GM18505 (cell line): Measurements from ENCODE around the gene GYS2.

Experiments used
- ATAC-seq: cut with Tn5 transposase; IDR thresholded peaks from one replicate; pipeline ENCODE4 v1.9.1; 2021; ENCODE audit not compliant: unreplicated experiment
- POLR2A ChIP-seq: IDR thresholded peaks from 4 replicates; pipeline ENCODE4 v1.6.1; 2011; ENCODE audit warnings: borderline replicate concordance; ENCODE audit not compliant: insufficient read depth, insufficient read length; ENCODE audit errors: extremely low read depth

Gene GYS2

DNA sequence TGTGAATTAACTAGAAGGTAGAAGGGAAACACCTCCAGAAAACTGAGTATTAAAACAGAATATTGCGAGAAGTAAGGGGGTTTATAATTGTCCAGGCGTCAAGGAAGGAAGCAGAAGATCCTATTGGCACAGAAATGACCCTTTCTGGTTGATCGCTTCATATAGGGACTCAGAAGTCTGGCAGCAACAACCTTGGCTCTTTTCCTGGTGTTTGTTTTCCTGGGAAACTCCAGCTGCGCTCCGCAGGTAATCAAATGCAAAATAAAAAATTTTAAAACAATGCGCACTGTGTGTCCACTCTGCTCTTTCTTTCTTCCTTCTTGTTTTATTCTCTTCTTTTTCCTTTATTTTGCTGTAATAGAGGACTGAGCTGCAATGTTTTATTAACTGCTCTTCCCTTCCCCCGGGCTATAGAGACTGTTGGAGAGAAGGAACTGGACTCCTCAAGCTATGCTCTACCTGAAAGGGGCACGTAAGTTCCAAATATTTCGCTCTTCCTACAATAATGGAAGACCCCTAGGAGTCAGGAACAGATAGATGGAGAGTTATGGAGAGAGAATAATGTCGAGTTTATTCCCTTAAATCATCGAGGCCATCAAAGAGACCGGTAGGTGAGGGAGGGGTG lies 77.8 kb downstream of the GYS2 start:
- no peak for ATAC-seq
- no peak for TF ChIP-seq POLR2A

DNA sequence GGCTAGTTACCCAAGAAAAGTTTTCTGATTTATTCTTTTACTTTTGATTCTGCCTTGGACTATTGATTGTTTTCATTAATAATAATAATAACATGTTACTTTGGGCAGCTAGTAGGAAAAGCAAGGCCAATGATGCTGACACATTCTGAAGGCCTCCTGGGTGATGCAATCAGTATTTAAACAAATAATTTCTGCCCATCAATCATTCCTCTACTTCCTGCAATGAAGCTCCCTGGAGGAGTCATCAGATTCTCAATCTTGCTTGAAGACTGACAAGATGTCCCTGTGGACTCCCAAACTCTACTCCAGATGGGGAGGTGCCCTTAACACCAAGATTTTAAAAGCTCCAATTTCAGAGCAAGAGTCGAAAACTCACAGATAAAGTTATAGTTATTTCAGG lies 78.6 kb downstream of the GYS2 start, which contains the start of gene SPX:
SPX (plus strand) TSS at position 244 of the 400 bp plus-strand sequence. CDS start 177 bp downstream, outside the sequence.
- TF ChIP-seq POLR2A = no peak
- no peak for ATAC-seq

DNA sequence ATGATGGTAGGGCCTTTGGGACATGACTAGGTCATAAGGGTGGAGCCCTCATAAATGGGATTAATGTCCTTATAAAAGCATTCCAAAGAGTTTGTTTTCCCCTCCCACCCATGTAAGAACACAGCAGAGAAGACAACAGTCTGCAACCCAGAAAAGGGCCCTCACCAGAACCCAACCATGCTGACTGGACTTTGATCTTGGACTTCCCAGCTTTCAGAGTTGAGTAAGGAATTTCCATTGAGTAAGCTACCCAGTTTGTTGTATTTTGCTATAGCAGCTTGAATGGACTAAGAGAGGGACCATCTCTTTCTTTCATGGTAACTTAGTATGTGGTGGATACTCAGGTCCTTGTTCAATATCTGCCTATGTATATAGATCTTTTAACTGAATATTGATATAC lies 81.5 kb downstream of the GYS2 start:
- TF ChIP-seq POLR2A = no peak
- no peak for ATAC-seq

DNA sequence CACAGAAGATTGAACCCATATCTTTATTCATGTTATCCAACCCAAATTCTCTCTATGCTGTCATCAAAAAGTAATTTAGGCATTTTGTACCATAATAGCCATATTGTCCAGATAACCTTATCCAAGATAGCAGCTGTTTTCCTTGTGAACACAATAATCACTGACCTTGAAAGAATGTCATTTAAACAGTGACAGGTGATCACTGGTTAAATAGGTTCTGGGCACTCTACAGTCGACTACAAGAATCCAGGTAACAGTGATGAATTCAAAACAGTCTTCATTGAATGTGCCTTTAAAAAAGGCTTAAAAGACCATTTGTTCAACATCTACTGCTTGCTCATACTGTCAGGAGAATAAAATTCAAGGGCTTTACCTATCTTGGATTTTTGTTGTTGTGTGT lies 83.1 kb downstream of the GYS2 start:
- no peak for ATAC-seq

DNA sequence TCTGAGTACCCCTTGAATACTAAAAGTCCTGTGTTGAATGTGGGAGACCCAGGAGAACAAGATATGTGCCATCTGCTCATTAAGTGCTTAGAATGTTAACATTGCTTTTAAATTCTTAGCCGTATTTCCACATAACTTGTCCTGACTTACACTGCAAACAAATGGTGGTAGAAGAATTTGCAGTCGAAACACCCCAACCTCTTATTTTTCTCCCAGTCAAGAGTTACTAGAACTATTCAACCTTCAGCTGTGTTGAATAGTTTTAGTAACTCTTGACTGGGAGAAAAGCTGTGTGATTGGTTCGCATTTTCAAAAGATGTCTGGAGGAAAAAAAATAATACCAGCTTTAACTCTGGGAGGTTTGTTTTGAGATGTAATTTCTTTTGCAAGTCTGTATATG lies 86.2 kb downstream of the GYS2 start:
- ATAC-seq = no peak
- no peak for TF ChIP-seq POLR2A

More for the DNA sequence above, 83.1 kb downstream of the GYS2 start:
- no peak for TF ChIP-seq POLR2A

DNA sequence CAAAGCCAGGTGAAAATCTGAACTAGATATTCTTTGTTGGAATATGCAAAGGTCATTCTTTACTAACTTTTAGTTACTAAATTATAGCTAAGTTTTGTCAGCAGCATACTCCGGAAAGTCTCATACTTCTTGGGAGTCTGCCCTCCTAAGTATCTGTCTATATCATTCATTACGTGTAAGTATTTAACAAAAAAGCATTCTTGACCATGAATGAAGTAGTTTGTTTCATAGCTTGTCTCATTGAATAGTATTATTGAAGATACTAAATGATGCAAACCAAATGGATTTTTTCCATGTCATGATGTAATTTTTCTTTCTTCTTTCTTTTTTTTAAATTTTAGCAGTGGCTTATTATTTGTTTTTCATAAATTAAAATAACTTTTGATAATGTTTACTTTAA lies 88.4 kb downstream of the GYS2 start:
- no peak for TF ChIP-seq POLR2A
- no peak for ATAC-seq

DNA sequence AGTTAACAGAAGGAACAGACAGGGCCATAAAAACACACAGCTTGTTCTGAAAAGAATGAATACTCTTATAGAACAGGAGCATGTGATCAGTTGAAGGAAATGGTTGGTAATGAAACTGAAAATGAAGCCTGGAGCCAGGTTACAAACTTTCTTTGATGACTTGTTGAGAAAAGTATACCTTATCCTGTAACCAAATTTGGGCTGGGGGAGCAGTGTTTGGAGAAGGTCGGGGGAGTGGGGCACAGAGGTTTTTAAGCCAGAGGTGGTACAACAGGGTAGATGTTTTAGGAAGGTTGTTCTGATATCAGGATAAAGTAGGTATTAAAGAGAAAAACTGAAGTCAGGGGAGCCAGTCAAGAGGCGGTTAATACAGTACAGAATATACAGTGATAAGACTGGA lies 94.9 kb downstream of the GYS2 start:
- peak; percentile 96 for ATAC-seq
- TF ChIP-seq POLR2A = no peak

DNA sequence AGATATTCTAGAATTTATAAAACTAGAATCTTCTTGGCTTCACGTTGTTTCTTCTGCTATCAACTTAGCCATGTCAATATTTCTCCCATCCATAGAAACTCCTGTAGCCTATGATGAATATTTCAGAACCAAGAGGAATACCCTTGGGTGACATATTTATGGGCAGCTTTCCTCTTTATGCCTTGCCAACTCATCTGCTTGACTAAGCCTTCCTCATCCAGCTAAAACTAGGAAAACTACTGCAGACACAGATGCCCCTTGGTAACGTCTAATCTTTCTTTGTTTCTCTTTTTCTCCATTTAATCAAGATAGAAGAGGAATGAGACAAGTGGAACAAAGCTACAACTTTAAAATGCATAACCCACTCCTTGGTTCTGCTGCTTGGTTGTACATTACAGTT lies 96.8 kb downstream of the GYS2 start:
- no peak for ATAC-seq

DNA sequence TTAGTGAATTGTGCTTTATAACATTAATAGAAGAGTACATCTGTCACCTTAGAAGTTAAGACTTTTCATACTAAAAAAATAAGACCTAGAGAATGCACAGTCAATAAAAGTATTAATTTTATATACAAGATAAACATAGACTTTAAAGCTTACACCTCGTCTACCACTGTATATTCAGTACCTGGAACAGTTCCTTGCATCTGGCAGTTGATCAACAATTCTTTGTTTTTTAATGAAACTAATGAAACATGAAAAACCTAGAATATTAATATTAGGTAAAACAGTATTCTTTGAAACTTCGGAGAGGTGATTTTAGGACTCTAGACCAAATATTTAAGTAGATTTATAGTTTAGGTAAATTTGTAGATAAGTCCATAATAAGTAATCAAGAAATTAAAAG lies 98.8 kb downstream of the GYS2 start:
- no peak for TF ChIP-seq POLR2A

More for the DNA sequence above, 96.8 kb downstream of the GYS2 start:
- TF ChIP-seq POLR2A = no peak

DNA sequence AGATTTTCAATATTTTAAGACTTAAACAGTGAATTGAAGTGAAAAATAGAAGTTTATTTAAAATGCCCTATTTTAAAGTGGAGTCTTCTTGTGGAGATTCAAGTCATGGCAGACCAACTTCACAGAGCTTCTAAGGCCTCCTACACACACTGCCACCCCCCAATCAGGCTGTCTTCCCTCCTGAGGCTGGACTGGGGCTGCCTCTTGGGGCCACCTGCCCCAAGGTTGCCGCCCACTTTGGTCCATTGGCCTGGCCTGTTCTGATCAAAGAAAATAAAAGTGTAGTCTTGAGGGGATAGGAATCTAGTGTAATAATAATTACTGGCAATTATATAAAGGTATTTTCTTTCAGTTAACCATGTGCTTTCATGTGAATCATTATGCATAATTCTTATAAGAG lies 101.8 kb downstream of the GYS2 start:
- ATAC-seq = no peak

More for the DNA sequence above, 98.8 kb downstream of the GYS2 start:
- ATAC-seq = no peak

DNA sequence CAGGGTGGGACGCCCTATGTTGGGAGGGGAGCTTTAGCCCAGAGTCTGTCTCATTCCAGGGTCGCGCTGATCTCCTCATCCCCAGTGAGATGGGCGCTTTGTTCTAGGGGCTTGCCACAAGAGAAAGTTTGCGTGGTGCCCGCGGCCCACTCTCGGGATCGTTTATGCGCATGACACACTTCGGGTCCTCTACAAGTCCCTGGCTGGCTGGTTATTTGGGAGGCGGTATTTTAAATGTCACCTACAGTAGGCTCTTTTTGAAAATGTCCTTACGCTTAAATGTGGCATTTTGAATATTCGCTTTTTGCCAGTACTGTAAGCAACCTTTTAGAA lies 102.5 kb downstream of the GYS2 start:
- no peak for TF ChIP-seq POLR2A
- ATAC-seq = no peak

More for the DNA sequence above, 101.8 kb downstream of the GYS2 start:
- no peak for TF ChIP-seq POLR2A

DNA sequence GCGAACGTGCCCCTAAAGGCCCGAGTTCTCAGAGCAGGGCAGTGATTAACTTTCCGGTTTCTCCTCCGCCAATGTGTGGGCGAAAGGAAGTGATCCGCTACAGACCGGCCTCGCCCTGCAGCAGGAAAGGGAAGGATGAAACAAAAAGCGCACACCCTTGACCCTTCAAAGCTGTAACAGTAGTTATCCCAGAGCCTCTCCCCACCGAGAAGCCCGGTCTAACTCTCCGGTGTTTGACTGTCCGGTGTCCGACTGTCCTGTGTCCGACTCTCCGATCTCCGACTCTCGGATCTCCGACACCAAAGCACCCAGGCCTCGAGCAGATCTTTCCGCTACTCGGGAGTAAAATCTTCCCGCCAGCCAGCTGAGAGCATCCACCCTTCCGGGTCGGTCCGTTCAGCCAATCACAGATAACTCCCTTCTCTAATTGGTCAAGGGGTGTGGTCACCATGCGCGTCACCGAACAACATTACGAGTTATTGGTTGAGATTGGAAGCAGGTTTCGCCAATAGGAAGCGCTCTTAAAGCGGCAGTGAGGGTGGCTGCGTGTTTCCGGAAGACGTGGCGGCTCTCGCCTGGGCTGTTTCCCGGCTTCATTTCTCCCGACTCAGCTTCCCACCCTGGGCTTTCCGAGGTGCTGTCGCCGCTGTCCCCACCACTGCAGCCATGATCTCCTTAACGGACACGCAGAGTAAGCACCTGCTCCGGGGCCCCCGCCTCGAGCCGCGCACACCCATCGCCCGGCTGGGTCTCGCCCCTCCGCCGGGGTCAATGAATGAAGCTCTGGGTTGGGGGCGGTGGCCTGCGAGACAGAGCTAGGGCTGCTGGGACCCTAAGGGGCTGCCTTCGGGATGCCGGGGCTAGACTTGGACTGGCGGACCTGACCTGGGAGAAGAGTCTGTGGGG lies 103.1 kb downstream of the GYS2 start, which contains the start of the genes GOLT1B and RECQL:
GOLT1B (plus strand) TSS at position 532 of the 906 bp plus-strand sequence; CDS start at position 667, 135 bp downstream.
RECQL (minus strand) TSS at position 378 of the 906 bp plus-strand sequence. CDS start 2,065 bp downstream, outside the sequence.
- TF ChIP-seq POLR2A = peak; percentile 93
- peak; percentile 98 for ATAC-seq

DNA sequence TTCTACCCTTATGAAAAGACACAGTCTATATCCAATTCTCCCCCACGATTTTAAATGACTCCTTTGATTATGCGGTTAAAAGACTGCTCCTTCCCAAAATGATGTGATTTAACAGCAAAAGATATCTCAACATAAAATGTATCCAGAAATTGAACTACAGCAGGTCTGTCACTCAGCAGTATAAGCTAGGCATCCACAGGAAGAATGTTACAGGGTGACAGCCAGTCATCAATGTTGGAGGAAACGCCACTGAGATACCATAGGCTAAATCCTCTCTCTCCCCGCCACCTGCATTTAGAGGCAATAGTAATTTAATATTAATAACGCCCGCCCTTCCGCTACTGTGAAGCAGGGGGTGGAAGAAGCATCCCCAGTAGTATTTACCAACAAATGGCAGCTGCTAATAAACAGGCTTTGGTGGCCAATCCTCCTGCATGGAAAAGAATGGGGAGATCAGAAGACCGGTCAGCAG lies 103.8 kb downstream of the GYS2 start:
- no peak for TF ChIP-seq POLR2A
- peak; percentile 0 for ATAC-seq
